ENCODE data around the gene FUT4.
"Not testable (repeated sequence)": the region's sequence is repeated elsewhere in the genome, so short reads cannot be mapped to it uniquely, and the experiment has no call there.

FUT4 gene

DNA sequence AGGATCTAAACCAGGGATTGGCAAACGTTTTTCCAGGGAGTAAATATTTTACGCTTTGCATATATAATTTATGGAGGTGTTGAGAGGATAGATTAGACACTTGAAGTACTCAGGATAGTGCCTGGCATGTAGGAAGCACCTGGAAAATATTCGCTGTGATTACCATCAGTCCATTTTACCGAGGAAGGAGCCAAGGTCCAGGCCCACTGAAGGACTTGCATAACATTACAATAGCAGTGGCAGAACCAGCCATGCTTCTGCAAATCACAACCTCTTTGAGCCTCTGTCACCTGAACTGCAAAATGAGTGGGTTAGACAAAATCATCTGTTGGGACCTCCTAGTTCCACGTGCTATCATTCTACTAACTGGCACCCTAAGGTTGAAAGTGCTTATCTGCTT lies 5.4 kb downstream of the FUT4 start:
- DNase-seq (ENCODE audit: low spot score in 2 of 2) (no peak), ATAC-seq (no peak)
- Mint-ChIP-seq H3K9me3 (no peaks in the 10 kb centered on the region), H3K4me1 (peaks cover 35% of the 10 kb centered on the region), H3K36me3 (peaks cover 12% of the 10 kb centered on the region), H3K4me3 (no peak overlapping the region), H3K27ac (no peak overlapping the region)

DNA sequence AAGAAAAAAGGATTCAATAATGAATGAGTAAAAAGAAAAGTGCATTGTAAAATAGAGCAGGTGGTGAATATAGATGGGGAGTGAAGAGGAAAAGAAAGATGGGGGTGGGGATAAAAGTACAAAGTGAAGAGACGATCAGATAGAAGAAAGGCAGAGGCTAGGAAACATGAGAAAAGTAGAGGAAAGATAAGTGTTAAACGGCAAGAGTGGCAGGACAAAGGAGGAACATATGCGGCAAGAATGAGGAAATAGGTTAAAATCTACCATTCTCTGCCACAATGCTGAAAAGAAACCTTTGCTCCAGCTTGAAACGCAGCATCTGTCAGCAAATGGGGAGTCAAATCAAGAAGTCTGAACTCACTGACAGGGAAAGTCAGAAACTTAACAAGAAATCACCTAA lies 6.8 kb downstream of the FUT4 start:
- H3K9me3 Mint-ChIP-seq: no peaks in the 10 kb centered on the region
- ATAC-seq: no peak
- DNase-seq (ENCODE audit: low spot score in 2 of 2): no peak
- H3K4me1 Mint-ChIP-seq: peaks cover 31% of the 10 kb centered on the region
- H3K4me3 Mint-ChIP-seq: no peak overlapping the region
- H3K27ac Mint-ChIP-seq: no peak overlapping the region
- H3K36me3 Mint-ChIP-seq: peaks cover 8% of the 10 kb centered on the region

DNA sequence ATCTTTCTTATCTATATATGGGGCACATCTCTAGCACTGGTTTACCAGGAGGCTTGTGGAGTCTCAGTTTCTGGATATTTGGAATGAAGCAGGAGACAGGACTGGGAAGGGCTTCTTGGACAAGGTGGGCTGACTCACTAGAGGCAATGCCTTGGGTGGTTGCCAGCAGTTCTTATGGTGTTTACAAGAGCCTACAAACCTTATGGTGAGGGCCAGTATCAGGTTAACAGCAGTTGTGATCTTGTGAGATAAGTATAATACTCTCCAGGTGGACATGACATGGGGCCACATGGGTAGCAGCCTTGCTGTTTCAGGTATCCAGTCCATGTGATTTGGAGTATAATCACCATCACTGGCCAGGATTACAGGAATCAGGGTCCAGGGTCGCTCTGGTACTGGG lies 10.2 kb downstream of the FUT4 start:
- H3K36me3 Mint-ChIP-seq: no peaks in the 10 kb centered on the region
- ATAC-seq (no peak), DNase-seq (ENCODE audit: low spot score in 2 of 2) (no peak)
- peaks cover 9% of the 10 kb centered on the region for H3K4me1 Mint-ChIP-seq
- H3K9me3 Mint-ChIP-seq: no peaks in the 10 kb centered on the region
- no peak overlapping the region for H3K4me3 Mint-ChIP-seq
- no peak overlapping the region for H3K27ac Mint-ChIP-seq

GRCh38 chr11:94555752-94556329 lies 12.1 kb downstream of the FUT4 start:
- H3K9me3 Mint-ChIP-seq; ATAC-seq; H3K4me3 Mint-ChIP-seq; H3K27ac Mint-ChIP-seq; H3K4me1 Mint-ChIP-seq; DNase-seq (ENCODE audit: low spot score in 2 of 2); H3K36me3 Mint-ChIP-seq: not testable (repeated sequence)

DNA sequence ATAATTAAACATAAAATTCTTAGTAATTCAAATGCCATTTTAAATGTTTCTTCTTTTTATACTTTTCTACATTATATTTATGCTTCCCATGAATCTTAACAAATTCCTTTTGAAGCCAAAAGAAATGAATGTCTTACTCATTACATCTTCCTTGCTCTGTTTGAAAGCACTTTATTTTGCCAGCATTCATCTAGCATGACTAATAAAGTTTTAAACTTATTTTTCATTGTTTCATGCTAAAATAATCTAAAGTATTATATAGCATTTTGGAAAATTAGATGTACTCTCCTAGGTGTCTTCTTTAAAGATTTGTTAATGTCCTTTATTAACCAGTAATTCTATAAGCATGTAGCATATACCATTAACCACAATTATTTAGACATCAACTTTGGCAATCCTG lies 13.7 kb downstream of the FUT4 start:
- Mint-ChIP-seq H3K36me3 (no peaks in the 10 kb centered on the region), H3K4me3 (no peak overlapping the region), H3K4me1 (no peaks in the 10 kb centered on the region), H3K27ac (no peak overlapping the region), H3K9me3 (no peaks in the 10 kb centered on the region)
- ATAC-seq (no peak), DNase-seq (ENCODE audit: low spot score in 2 of 2) (no peak)

DNA sequence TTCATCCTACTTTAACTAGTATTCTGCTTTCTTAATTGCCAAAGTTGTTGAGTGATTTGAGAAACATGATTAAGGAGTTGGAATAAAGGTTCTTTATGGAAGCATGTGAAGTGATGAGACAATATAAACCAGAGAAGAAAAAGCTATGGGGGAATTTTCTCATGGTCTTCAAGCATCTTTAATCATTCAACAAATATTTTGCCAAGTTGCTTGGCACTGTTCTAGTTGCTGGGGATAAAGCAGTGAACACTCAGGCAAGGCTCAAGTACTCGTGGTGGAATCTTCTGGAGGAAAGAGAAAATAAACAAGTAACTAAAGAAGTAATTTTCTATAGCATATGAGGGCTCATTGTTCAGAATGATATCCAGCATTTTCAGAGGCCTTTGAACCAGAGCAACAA lies 14.3 kb downstream of the FUT4 start:
- no peak overlapping the region for H3K27ac Mint-ChIP-seq
- DNase-seq (ENCODE audit: low spot score in 2 of 2): no peak
- H3K4me1 Mint-ChIP-seq: no peaks in the 10 kb centered on the region

GRCh38 chr11:94558468-94558867 lies 14.7 kb downstream of the FUT4 start:
- ATAC-seq (no peak), DNase-seq (ENCODE audit: low spot score in 2 of 2) (no peak)
- H3K4me3 Mint-ChIP-seq: no peak overlapping the region
- no peaks in the 10 kb centered on the region for H3K9me3 Mint-ChIP-seq
- no peaks in the 10 kb centered on the region for H3K36me3 Mint-ChIP-seq
- no peaks in the 10 kb centered on the region for H3K4me1 Mint-ChIP-seq
- H3K27ac Mint-ChIP-seq: no peak overlapping the region

More for the DNA sequence above, 14.3 kb downstream of the FUT4 start:
- Mint-ChIP-seq H3K9me3 (no peaks in the 10 kb centered on the region), H3K4me3 (no peak overlapping the region), H3K36me3 (no peaks in the 10 kb centered on the region)
- no peak for ATAC-seq

- Mint-ChIP-seq H3K4me3 (no peak overlapping the region), H3K36me3 (no peaks in the 10 kb centered on the region)
- no peak for ATAC-seq
Measured at GRCh38 chr11:94558932-94559331, 15.2 kb downstream of the FUT4 start.

DNA sequence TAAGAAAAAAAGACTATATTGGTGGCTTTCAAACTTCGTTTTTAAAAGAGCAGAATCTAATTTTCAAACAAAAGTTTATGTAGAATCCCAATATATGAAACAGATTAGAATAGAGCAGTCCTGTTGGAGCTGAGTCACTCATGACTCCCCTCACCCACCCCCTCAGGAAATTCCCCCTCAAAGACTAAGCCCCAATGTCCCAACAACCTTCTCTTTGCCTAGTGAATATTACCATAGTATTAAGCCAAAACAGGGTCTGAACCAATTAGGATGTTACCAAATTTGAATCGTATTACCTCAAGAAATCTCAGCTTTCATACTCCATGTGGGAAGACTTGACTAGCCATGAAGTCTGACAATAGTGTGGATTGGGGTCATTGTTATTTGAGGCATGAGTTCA lies 15.6 kb downstream of the FUT4 start:
- no peak overlapping the region for H3K27ac Mint-ChIP-seq
- ATAC-seq (no peak), DNase-seq (ENCODE audit: low spot score in 2 of 2) (no peak)
- no peaks in the 10 kb centered on the region for H3K9me3 Mint-ChIP-seq
- no peaks in the 10 kb centered on the region for H3K36me3 Mint-ChIP-seq
- no peak overlapping the region for H3K4me3 Mint-ChIP-seq
- H3K4me1 Mint-ChIP-seq: no peaks in the 10 kb centered on the region

More at GRCh38 chr11:94558932-94559331, 15.2 kb downstream of the FUT4 start:
- H3K4me1 Mint-ChIP-seq: no peaks in the 10 kb centered on the region
- DNase-seq (ENCODE audit: low spot score in 2 of 2): no peak
- no peak overlapping the region for H3K27ac Mint-ChIP-seq
- H3K9me3 Mint-ChIP-seq: no peaks in the 10 kb centered on the region

- Mint-ChIP-seq H3K4me3 (no peak overlapping the region), H3K27ac (no peak overlapping the region), H3K9me3 (no peaks in the 10 kb centered on the region), H3K36me3 (no peaks in the 10 kb centered on the region), H3K4me1 (no peaks in the 10 kb centered on the region)
- DNase-seq (ENCODE audit: low spot score in 2 of 2) (no peak), ATAC-seq (no peak)
Measured at GRCh38 chr11:94560834-94561233, 17.1 kb downstream of the FUT4 start.

DNA sequence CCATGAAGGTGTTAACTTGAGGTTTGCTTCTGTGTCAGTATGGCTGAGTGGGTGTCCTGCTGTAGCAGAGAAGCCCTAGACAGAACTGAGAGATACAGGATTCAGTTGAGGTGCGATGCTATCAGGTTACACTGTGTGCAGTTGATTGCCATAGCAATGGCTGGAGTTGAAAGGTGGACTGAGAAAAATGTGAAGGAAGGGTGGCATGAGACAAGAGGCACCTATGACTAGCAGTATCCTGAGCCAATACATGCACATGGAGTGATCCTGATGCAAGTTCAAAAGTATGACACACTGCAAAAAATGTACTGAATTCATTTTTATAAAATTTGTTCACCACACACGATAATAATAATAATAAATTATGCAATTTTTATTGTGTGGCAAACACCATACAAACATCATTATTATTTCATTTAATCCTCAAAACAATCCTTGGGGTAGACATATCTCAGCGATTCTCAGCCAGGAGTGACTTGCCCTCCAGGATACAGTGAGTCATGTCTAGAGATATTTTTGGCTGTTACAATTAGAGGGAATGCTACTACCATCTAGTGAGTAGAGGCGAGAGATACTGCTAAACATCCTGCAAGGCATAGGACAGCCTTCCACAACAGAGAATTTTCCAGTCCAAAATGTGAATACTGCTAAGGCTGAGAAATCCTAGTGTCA lies 19.6 kb downstream of the FUT4 start:
- no peaks in the 10 kb centered on the region for H3K4me1 Mint-ChIP-seq
- H3K36me3 Mint-ChIP-seq: no peaks in the 10 kb centered on the region
- H3K4me3 Mint-ChIP-seq: no peak overlapping the region
- H3K9me3 Mint-ChIP-seq: no peaks in the 10 kb centered on the region
- no peak for DNase-seq (ENCODE audit: low spot score in 2 of 2)
- no peak for ATAC-seq
- H3K27ac Mint-ChIP-seq: no peak overlapping the region

GRCh38 chr11:94563848-94564467 lies 20.2 kb downstream of the FUT4 start:
- no peaks in the 10 kb centered on the region for H3K36me3 Mint-ChIP-seq
- H3K4me3 Mint-ChIP-seq: no peak overlapping the region
- H3K27ac Mint-ChIP-seq: no peak overlapping the region
- ATAC-seq (no peak), DNase-seq (ENCODE audit: low spot score in 2 of 2) (no peak)
- H3K4me1 Mint-ChIP-seq: no peaks in the 10 kb centered on the region
- H3K9me3 Mint-ChIP-seq: no peaks in the 10 kb centered on the region

- H3K27ac Mint-ChIP-seq: no peak within 1 kb of the TSS
- ATAC-seq: no peak
Measured at GRCh38 chr11:94567181-94567670, 23.5 kb downstream of the FUT4 start, which contains the start of gene PIWIL4. Gene PIWIL4 (plus strand): TSS chr11:94567368. CDS start chr11:94567519, 151 bp downstream.

GRCh38 chr11:94568200-94568599 lies 24.5 kb downstream of the FUT4 start:
- Mint-ChIP-seq H3K4me3 (no peak overlapping the region), H3K36me3 (no peaks in the 10 kb centered on the region), H3K4me1 (no peaks in the 10 kb centered on the region), H3K9me3 (no peaks in the 10 kb centered on the region), H3K27ac (no peak overlapping the region)
- DNase-seq (ENCODE audit: low spot score in 2 of 2): no peak
- no peak for ATAC-seq

More at GRCh38 chr11:94567181-94567670, 23.5 kb downstream of the FUT4 start, which contains the start of gene PIWIL4:
- no peak for DNase-seq (ENCODE audit: low spot score in 2 of 2)
- Mint-ChIP-seq H3K9me3 (no peaks in the 10 kb centered on the region), H3K4me1 (no peaks in the 10 kb centered on the region), H3K4me3 (no peak within 1 kb of the TSS), H3K36me3 (no peaks in the 10 kb centered on the region)

- ATAC-seq (no peak), DNase-seq (ENCODE audit: low spot score in 2 of 2) (no peak)
- no peaks in the 10 kb centered on the region for H3K36me3 Mint-ChIP-seq
- H3K27ac Mint-ChIP-seq: no peak overlapping the region
- H3K4me1 Mint-ChIP-seq: no peaks in the 10 kb centered on the region
- no peaks in the 10 kb centered on the region for H3K9me3 Mint-ChIP-seq
- H3K4me3 Mint-ChIP-seq: no peak overlapping the region
Measured at GRCh38 chr11:94568717-94569116, 25.0 kb downstream of the FUT4 start.

GRCh38 chr11:94572975-94573374 lies 29.3 kb downstream of the FUT4 start:
- H3K4me1 Mint-ChIP-seq; ATAC-seq; DNase-seq (ENCODE audit: low spot score in 2 of 2); H3K9me3 Mint-ChIP-seq; H3K36me3 Mint-ChIP-seq; H3K27ac Mint-ChIP-seq; H3K4me3 Mint-ChIP-seq: not testable (repeated sequence)

All from stimulated activated effector memory CD8-positive, alpha-beta T cell treated with anti-CD3 and anti-CD28 coated beads, Interleukin-12 subunit alpha, Interleukin-12 subunit beta, amount 100 ng/mL, for 72 hours (primary cell).